SU-DHL-6 (cell line): ENCODE measurements around the gene NPAS2.

Experiments used
- H2AFZ ChIP-seq: fragments of 200-600 bp; sonication (generic); 2 replicates; pipeline ENCODE4 v1.6.1; 2014; ENCODE audit warnings: low read depth, mild to moderate bottlenecking, moderate library complexity, mixed read lengths, antibody characterized with exemption, low read length; ENCODE audit not compliant: severe bottlenecking
- H3F3A ChIP-seq: fragments of 200-600 bp; shearing (Covaris generic); 2 replicates; pipeline ENCODE4 v1.6.0; 2016; ENCODE audit warnings: antibody characterized with exemption, mild to moderate bottlenecking; ENCODE audit not compliant: insufficient read depth
- H3K27ac ChIP-seq: fragments of 200-600 bp; sonication (generic); 2 replicates; pipeline ENCODE4 v1.5.1; 2016; ENCODE audit warnings: low read depth, mild to moderate bottlenecking, low read length, moderate library complexity, mixed read lengths
- H3K27me3 ChIP-seq: fragments of 200-600 bp; sonication (generic), shearing (Covaris generic); 2 replicates; pipeline ENCODE4 v1.6.0; 2014; ENCODE audit warnings: mild to moderate bottlenecking, low read length
- H3K36me3 ChIP-seq: fragments of 200-600 bp; sonication (generic); 2 replicates; pipeline ENCODE4 v1.6.1; 2014; ENCODE audit warnings: mild to moderate bottlenecking, low read length, mixed read lengths
- H3K4me2 ChIP-seq: fragments of 300-600, 200-600 bp; shearing (Covaris generic), sonication (generic); 2 replicates; pipeline ENCODE4 v1.6.0; 2014; ENCODE audit warnings: low read length, low read depth, mild to moderate bottlenecking; ENCODE audit not compliant: poor library complexity, severe bottlenecking
- H3K4me3 ChIP-seq: fragments of 200-600 bp; sonication (generic); 2 replicates; pipeline ENCODE4 v1.5.1; 2014; ENCODE audit warnings: antibody characterized with exemption, low read length, mild to moderate bottlenecking, mixed read lengths; ENCODE audit not compliant: insufficient read depth, poor library complexity, severe bottlenecking
- H3K79me2 ChIP-seq: fragments of 200-600 bp; sonication (generic); 2 replicates; pipeline ENCODE4 v1.6.1; 2014; ENCODE audit warnings: mild to moderate bottlenecking, low read length, moderate library complexity; ENCODE audit not compliant: insufficient read depth
- H3K9ac ChIP-seq: fragments of 200-600 bp; sonication (generic); 2 replicates; pipeline ENCODE4 v1.7.0; 2014; ENCODE audit warnings: mild to moderate bottlenecking, low read length
- H3K9me2 ChIP-seq: fragments of 200-600 bp; sonication (generic); replicated peaks from 2 replicates; pipeline ENCODE4 v1.6.1; 2014; ENCODE audit warnings: low read length; ENCODE audit not compliant: insufficient read depth
- H3K9me3 ChIP-seq: fragments of 200-600 bp; sonication (generic); 2 replicates; pipeline ENCODE4 v1.6.1; 2014; ENCODE audit warnings: low read length, mixed read lengths; ENCODE audit not compliant: insufficient read depth
- H4K20me1 ChIP-seq: fragments of 200-600 bp; sonication (generic); 2 replicates; pipeline ENCODE4 v1.6.1; 2014; ENCODE audit warnings: low read depth, mild to moderate bottlenecking, antibody characterized with exemption, low read length, moderate library complexity, mixed read lengths
- CTCF ChIP-seq: fragments of 200-600 bp; sonication (generic); IDR thresholded peaks from one replicate; pipeline ENCODE4 v1.5.1; 2017; ENCODE audit warnings: antibody characterized with exemption, mild to moderate bottlenecking, low read length, moderate library complexity; ENCODE audit not compliant: insufficient read depth, poor library complexity, severe bottlenecking
- EZH2phosphoT487 ChIP-seq: fragments of 200-600 bp; sonication (generic), shearing (Covaris generic); conservative IDR thresholded peaks from 2 replicates; pipeline ENCODE4 v1.6.1; 2018; ENCODE audit warnings: mild to moderate bottlenecking, antibody characterized with exemption, low read length, moderate library complexity, mixed read lengths

NPAS2 gene

GRCh38 chr2:101012054-101012705, 192.2 kb downstream of the NPAS2 start:
- Histone ChIP-seq H4K20me1 (no peaks in the 10 kb centered on the region), H2AFZ (no peak overlapping the region), H3K27ac (no peak overlapping the region), H3K4me3 (no peak overlapping the region), H3F3A (peaks cover 14% of the 10 kb centered on the region; the same call in 1 of the 2 replicates), H3K9me3 (no peaks in the 10 kb centered on the region), H3K4me2 (no peak overlapping the region), H3K9me2 (no peaks in the 10 kb centered on the region), H3K27me3 (no peaks in the 10 kb centered on the region), H3K36me3 (peaks cover 31% of the 10 kb centered on the region), H3K9ac (no peak overlapping the region), H3K79me2 (no peaks in the 10 kb centered on the region)
- TF ChIP-seq EZH2phosphoT487 (no peak), CTCF (no peak)

- Histone ChIP-seq H3K36me3 (peaks cover 29% of the 10 kb centered on the region), H3K79me2 (no peaks in the 10 kb centered on the region), H3K4me3 (no peak overlapping the region), H2AFZ (no peak overlapping the region), H3K9me3 (no peaks in the 10 kb centered on the region), H3K27me3 (no peaks in the 10 kb centered on the region), H3K9ac (no peak overlapping the region), H3K9me2 (no peaks in the 10 kb centered on the region), H3F3A (peaks cover 8% of the 10 kb centered on the region; the same call in 1 of the 2 replicates), H4K20me1 (no peaks in the 10 kb centered on the region), H3K4me2 (no peak overlapping the region), H3K27ac (no peak overlapping the region)
- peak; percentile 74 for TF ChIP-seq CTCF
- TF ChIP-seq EZH2phosphoT487, result no peak
Measured at GRCh38 chr2:101012706-101013181, 192.8 kb downstream of the NPAS2 start.

GRCh38 chr2:101014264-101014857, 194.4 kb downstream of the NPAS2 start:
- Histone ChIP-seq H3K79me2 (no peaks in the 10 kb centered on the region), H3K4me2 (no peak overlapping the region), H2AFZ (no peak overlapping the region), H3K27me3 (no peaks in the 10 kb centered on the region), H3K36me3 (peaks cover 26% of the 10 kb centered on the region), H3K9me3 (no peaks in the 10 kb centered on the region), H3K4me3 (no peak overlapping the region), H3F3A (peaks cover 8% of the 10 kb centered on the region; the same call in 1 of the 2 replicates), H4K20me1 (no peaks in the 10 kb centered on the region), H3K27ac (no peak overlapping the region), H3K9ac (no peak overlapping the region), H3K9me2 (no peaks in the 10 kb centered on the region)
- TF ChIP-seq EZH2phosphoT487 (no peak), CTCF (no peak)
